ENCODE results near the gene COMMD7. TPM values are rescaled to one million over a fixed set of nuclear protein-coding genes. Genes with fewer than 3 reads are reported as not detected.

Gene COMMD7
- total RNA-seq, 1 donor from 2014 or later = 73.7 TPM

DNA sequence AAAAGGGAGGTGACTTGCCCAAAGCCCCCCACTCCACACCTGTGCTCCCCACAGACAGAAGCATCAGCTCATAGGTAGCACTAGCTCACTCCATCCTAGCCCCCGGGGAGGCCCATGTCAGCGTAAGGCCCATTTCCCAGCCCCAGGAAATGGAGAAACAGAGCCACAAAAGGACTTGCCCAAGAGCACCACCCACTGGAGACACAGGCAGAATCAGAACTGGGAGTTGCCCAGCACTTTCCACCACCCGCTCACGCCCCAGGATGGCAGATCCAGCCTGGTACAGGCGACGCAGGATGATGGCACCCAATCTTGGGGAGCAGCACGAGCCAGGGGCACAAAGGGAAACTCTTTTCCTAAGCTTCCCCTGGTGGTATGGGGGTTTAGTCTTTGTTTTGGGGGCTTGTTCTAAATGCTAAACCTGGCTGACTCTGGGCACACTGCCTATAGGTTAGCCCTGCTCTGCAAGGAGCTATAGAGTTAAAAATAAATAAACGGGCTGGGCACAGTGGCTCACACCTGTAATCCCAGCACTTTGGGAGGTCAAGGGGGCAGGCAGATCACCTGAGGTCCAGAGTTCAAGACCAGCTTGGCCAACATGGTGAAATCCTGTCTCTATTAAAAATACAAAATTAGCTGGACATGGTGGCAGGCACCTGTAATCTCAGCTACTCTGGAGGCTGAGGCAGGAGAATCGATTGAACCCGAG lies 81.3 kb downstream of the COMMD7 start:
- Mint-ChIP-seq H3K4me3 (ENCODE audit: unreplicated experiment) (no peak overlapping the region), H3K27ac (ENCODE audit: unreplicated experiment) (no peak overlapping the region), H3K4me1 (ENCODE audit: unreplicated experiment) (peaks cover 4% of the 10 kb centered on the region), H3K9me3 (ENCODE audit: unreplicated experiment) (no peaks in the 10 kb centered on the region), H3K27me3 (ENCODE audit: unreplicated experiment) (peaks cover 2% of the 10 kb centered on the region), H3K36me3 (ENCODE audit: low read depth, unreplicated experiment) (peaks cover 8% of the 10 kb centered on the region)
- no peak for DNase-seq (ENCODE audit: low spot score)
- TF ChIP-seq, protein P1, sequence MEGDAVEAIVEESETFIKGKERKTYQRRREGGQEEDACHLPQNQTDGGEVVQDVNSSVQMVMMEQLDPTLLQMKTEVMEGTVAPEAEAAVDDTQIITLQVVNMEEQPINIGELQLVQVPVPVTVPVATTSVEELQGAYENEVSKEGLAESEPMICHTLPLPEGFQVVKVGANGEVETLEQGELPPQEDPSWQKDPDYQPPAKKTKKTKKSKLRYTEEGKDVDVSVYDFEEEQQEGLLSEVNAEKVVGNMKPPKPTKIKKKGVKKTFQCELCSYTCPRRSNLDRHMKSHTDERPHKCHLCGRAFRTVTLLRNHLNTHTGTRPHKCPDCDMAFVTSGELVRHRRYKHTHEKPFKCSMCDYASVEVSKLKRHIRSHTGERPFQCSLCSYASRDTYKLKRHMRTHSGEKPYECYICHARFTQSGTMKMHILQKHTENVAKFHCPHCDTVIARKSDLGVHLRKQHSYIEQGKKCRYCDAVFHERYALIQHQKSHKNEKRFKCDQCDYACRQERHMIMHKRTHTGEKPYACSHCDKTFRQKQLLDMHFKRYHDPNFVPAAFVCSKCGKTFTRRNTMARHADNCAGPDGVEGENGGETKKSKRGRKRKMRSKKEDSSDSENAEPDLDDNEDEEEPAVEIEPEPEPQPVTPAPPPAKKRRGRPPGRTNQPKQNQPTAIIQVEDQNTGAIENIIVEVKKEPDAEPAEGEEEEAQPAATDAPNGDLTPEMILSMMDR (IDR thresholded peaks at IDR 0.05; ENCODE audit: unreplicated experiment) = no peak

DNA sequence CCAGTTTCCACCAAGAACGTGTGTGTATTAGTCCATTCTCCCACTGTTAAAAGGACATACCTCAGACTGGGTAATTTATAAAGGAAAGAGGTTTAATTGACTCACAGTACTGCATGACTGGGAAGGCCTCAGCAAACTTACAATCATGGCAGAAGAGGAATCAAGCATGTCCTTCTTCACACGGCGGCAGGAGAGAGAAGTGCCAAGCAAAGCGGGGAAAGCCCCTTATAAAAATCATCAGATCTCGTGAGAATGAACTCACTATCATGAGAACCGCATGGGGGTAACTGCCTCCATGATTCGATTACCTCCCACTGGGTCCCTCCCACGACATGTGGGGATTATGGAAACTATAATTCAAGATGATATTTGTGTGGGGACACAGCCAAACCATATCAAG lies 82.6 kb downstream of the COMMD7 start:
- Mint-ChIP-seq H3K27ac (ENCODE audit: unreplicated experiment) (peak overlapping the region; percentile 21), H3K9me3 (ENCODE audit: unreplicated experiment) (no peaks in the 10 kb centered on the region), H3K4me3 (ENCODE audit: unreplicated experiment) (no peak overlapping the region), H3K27me3 (ENCODE audit: unreplicated experiment) (peaks cover 2% of the 10 kb centered on the region), H3K4me1 (ENCODE audit: unreplicated experiment) (peaks cover 4% of the 10 kb centered on the region), H3K36me3 (ENCODE audit: low read depth, unreplicated experiment) (peaks cover 13% of the 10 kb centered on the region)
- no peak for DNase-seq (ENCODE audit: low spot score)
- TF ChIP-seq, protein P1 (IDR thresholded peaks at IDR 0.05; ENCODE audit: unreplicated experiment) = no peak

DNA sequence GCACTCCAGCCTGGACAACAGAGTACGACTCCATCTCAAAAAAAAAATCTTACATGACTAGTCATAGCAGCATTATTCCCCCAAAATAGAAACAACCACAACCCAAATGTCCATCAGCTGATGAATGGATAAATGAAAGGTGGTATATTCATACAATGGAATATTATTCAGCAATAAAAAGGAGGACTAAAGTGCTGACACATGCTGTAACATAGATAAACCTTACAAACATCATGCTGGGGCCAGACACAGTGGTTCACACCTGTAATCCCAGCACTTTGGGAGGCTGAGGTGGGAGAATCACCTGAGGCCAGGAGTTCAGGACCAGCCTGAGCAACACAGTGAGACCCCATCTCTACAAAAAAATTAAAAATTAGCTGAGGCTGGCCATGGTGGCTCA lies 86.4 kb downstream of the COMMD7 start:
- H3K9me3 Mint-ChIP-seq (ENCODE audit: unreplicated experiment) = no peaks in the 10 kb centered on the region

DNA sequence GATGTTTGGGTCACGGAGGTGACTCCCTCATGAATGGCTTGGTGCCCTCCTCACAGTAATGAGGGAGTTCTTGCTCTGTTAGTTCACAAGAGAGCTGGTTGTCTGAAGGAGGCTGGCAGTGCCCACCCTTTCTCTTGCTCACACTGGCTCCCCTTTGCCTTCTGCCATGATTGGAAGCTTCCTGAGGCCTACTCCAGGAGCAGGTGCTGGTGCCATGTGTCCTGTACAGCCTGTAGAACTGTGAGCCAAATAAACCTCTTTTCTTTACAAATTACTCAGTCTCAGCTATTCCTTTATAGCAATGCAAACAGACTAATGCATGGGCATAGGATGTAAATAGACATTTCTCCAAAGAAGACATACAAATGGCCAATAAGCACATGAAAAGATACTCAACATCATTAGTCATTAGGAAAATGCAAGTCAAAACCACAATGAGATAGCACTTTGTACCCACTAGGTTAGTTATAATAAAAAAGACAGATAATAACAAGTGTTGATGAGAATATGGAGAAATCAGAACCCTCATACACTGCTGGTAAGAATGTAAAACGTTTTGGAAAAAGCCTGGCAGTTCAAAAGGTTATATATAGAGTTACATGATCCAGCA lies 87.3 kb downstream of the COMMD7 start:
- Mint-ChIP-seq H3K27me3 (ENCODE audit: unreplicated experiment) (peaks cover 4% of the 10 kb centered on the region), H3K4me1 (ENCODE audit: unreplicated experiment) (peaks cover 8% of the 10 kb centered on the region), H3K9me3 (ENCODE audit: unreplicated experiment) (no peaks in the 10 kb centered on the region), H3K36me3 (ENCODE audit: low read depth, unreplicated experiment) (peaks cover 11% of the 10 kb centered on the region), H3K4me3 (ENCODE audit: unreplicated experiment) (no peak overlapping the region), H3K27ac (ENCODE audit: unreplicated experiment) (no peak overlapping the region)
- DNase-seq (ENCODE audit: low spot score) = no peak
- TF ChIP-seq, protein P1 (IDR thresholded peaks at IDR 0.05; ENCODE audit: unreplicated experiment) = no peak

More for the DNA sequence above, 86.4 kb downstream of the COMMD7 start:
- Mint-ChIP-seq H3K4me1 (ENCODE audit: unreplicated experiment) (no peaks in the 10 kb centered on the region), H3K27ac (ENCODE audit: unreplicated experiment) (no peak overlapping the region), H3K4me3 (ENCODE audit: unreplicated experiment) (no peak overlapping the region), H3K27me3 (ENCODE audit: unreplicated experiment) (peaks cover 4% of the 10 kb centered on the region), H3K36me3 (ENCODE audit: low read depth, unreplicated experiment) (peaks cover 13% of the 10 kb centered on the region)
- TF ChIP-seq, protein P1 (IDR thresholded peaks at IDR 0.05; ENCODE audit: unreplicated experiment) = no peak
- no peak for DNase-seq (ENCODE audit: low spot score)
